ENCODE data around the gene ATXN10. TPM values are rescaled to one million over a fixed set of nuclear protein-coding genes. Genes with fewer than 3 reads are reported as not detected.

The ATXN10 gene
- total and polyA plus RNA-seq, 2 of the 13 experiments (the other 11 are each of a cell fraction or from before 2014, with no cell fraction given) = 60.1 to 194 TPM

GRCh38 chr22:45629469-45630089, 42.1 kb upstream of the ATXN10 start:
- ATAC-seq (peak; percentile 84), FAIRE-seq (peak; percentile 74), DNase-seq (ENCODE audit: low spot score) (peak; percentile 78)
- Histone ChIP-seq H3K36me3 (replicated peaks in 1 of 2; ENCODE audit: control insufficient read depth in 1 of 2, insufficient read depth in 2 of 2, low read length in 2 of 2) (no peaks in the 10 kb centered on the region), H3K4me3 (replicated peaks in 1 of 3; ENCODE audit: insufficient read depth in 1 of 3, low read depth in 2 of 3, low read length in 3 of 3) (peak overlapping the region in 2 of 3 experiments; percentile 5 to 43; a peak in 3 of 6 replicates), H3K4me2 (ENCODE audit: low read depth, low read length) (peak overlapping the region; percentile 72), H3K27me3 (ENCODE audit: control insufficient read depth in 1 of 2, insufficient read depth in 2 of 2, low read length in 2 of 2) (peaks cover 0 to 3% of the 10 kb centered on the region in 2 experiments; a peak in 2 of 5 replicates), H3K9me3 (ENCODE audit: low read length) (no peaks in the 10 kb centered on the region), H3K4me1 (ENCODE audit: insufficient read depth, low read length) (peaks cover 91% of the 10 kb centered on the region), H4K20me1 (ENCODE audit: insufficient read depth, low read length) (no peaks in the 10 kb centered on the region), H3K9ac (ENCODE audit: insufficient read depth, low read depth, low read length) (0 out of 2 replicates have a peak overlapping the region, but pooled peaks have one; percentile 17), H3K27ac (ENCODE audit: extremely low read length, insufficient read depth, low read length) (peak overlapping the region; percentile 72), H3K79me2 (ENCODE audit: insufficient read depth, low read length) (no peaks in the 10 kb centered on the region), H2AFZ (ENCODE audit: low read length) (no peak overlapping the region)
- ChIA-PET POLR2A (no interaction called here), CTCF (ENCODE audit: low intra/inter-chr PET ratio, low total read pairs) (no interaction called here)
- intact Hi-C loops (cut with micrococcal nuclease; ENCODE audit: unreplicated experiment) (no loop called here), in situ Hi-C loops (cut with HindIII; ENCODE audit: extremely low pct_ligation_motif_present, low pct_unique_long_range_greater_than_20kb) (loop anchor here (25.0 kb wide), 1 partner anchor 483 kb away; no protein-coding TSS in a partner anchor)
- 3% methylated on average over 9 of the region's 15 CpGs for WGBS (ENCODE audit: low lambda C conversion rate)
- no TSS peak for BruUV-seq (replicated peaks)
- TF ChIP-seq ZBTB10 (CRISPR knock-in tag; IDR thresholded peaks at IDR 0.05; ENCODE audit: borderline replicate concordance) (no peak), SIN3A (IDR thresholded peaks at IDR 0.05; ENCODE audit: borderline replicate concordance, low read depth, low read length) (peak; percentile 42; the same call in 1 of the 2 replicates), ZNF44 (CRISPR knock-in tag; IDR thresholded peaks at IDR 0.05) (no peak), CBX2 (IDR thresholded peaks at IDR 0.05; ENCODE audit: low read depth, low read length) (no peak), CBX2 (CRISPR knock-in tag; IDR thresholded peaks at IDR 0.05; ENCODE audit: low read depth) (no peak), ZNF569 (CRISPR knock-in tag; IDR thresholded peaks at IDR 0.05; ENCODE audit: borderline replicate concordance) (no peak), ZNF430 (CRISPR knock-in tag; IDR thresholded peaks at IDR 0.05) (peak; percentile 49; the same call in 1 of the 2 replicates), ZNF749 (CRISPR knock-in tag; IDR thresholded peaks at IDR 0.05; ENCODE audit: borderline replicate concordance) (no peak), NFIC (IDR thresholded peaks at IDR 0.05; ENCODE audit: low read length) (no peak), ZNF574 (CRISPR knock-in tag; IDR thresholded peaks at IDR 0.05) (0 out of 2 replicates have a peak, but pooled peaks have one; percentile 49)

Measured in HepG2 (cell line).